NCI-H2171 treated with DMSO at 0.1 percent for 48 hours (cell line): ENCODE data around the gene ZNF750.

Experiments used
- DNase-seq: peaks from one replicate; lab custom pipeline; 2025; lab: John Stamatoyannopoulos, UW

Gene ZNF750

DNA sequence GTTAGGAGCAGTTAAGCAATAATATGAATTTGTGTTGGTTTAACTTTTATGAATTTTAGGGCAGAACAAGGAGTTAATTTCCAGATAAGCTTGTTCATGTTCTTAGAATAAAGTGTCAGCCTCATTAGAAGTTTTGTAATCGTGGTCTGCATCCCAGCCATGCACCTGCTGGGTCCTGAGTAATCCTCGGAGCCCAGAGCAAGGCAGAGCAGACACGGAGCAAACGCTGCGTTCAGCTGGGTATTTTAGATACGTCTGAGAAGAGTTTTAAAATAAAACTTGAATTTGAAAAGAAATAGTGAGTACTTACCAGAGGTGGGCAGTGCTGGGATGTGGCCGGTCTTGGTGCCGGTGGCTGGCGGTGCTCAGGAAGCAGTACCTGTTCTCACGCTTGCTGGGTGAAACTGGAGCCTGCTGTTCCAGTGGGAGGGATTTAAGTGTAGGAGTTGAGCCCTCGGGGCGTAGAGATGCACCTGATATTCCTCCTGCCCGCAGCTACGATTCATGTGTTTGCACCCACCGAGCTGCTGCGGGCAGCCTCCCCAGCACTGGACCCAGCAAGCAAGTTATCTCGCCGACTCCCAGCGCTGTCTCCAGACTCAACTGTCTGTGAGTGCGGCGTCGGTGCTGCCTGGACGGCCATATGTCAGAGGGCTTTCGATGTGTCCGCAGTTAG, at the start of gene ZNF750:
TSS of gene ZNF750 (minus strand) at position 406 of the 676 bp plus-strand sequence. CDS start 7,568 bp downstream, outside the sequence.
- peak; percentile 64 for DNase-seq

DNA sequence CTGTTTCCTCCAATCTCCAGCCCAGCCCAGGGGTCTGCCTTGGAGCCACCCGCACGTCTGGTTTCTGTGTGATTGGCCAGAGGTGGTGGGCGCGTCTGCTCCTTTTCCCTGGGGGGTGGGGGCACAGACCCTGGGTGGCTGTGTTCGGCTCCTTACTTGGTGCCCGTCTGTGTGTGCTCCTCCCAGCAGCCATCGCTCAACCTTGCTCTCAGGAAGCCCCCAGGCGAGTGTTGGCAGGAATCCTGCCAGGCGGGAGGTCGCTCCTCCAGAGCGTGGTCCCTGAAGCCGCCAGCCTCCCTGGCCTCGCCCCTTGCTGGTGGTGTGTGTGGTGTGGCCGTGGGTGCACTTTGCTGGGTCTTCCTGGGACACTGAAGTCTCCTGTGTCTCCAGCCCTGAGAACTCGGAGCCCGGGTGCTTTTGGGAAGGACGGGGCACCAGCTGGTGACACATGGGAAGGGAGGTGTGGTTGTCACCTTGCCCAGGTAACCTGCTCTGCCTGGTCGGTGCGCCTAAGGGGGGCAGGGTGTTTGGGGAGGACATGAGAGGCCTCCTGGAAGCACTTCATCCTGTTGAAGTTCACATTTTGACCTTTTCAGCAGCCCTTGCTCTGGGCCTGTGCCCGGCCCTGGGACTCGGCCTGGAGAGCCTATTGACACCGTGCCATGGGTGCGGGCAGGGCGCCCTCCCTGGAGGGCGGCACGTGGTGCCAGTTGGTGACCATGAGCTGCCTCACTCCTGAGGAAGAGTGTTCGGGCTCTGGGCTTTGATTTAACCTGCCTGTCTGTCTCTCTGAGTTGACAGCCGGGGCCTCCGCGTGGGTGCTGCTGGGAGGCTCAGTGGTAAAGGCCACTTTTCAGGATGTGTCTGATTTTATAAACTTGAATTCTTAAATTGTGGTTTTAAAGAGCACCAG, 49.0 kb upstream of the ZNF750 start:
- no peak for DNase-seq

DNA sequence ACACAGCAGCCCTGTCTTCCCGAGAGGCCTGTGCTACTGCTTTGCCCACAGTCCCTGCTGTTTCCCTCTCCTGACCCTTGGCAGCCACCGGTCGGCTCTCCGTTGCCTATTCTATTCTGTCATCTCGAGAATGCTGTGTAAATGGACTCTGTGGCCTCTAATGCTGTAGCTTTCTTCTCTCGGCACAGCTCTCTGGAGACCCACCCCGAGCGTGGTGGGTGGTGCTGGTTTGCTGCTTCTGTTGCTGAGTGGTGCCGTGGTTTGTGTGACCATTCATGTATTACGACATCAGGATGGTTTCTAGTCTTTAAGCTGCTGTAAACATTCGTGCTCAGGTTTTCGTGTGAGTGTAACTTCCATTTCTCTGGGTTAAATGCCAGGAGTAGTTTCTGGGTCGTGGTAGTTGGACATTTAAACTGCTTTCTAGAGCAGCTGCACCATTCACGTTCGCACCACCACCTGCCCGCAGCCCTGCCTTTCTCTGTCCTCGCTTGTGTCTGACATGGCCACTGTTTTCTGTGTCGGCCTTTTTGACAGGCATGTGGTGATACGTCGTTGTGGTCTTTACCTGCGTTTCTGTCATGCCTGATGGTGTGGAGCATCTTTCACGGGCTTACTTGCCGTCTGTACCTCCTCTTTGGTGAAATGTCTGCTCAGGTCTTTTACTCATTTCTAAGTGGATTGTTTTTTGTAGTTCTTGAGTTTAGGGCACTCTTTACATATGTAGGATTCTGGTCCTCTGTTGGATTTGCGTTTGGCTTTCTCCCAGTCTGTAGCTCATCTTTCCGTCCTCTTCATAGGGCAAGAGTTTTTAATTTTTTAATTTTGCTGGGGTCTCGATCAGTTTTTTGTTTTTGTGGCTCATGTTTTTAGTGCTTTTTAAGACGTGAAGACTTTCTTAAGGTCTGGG, 47.7 kb upstream of the ZNF750 start:
- DNase-seq = no peak

DNA sequence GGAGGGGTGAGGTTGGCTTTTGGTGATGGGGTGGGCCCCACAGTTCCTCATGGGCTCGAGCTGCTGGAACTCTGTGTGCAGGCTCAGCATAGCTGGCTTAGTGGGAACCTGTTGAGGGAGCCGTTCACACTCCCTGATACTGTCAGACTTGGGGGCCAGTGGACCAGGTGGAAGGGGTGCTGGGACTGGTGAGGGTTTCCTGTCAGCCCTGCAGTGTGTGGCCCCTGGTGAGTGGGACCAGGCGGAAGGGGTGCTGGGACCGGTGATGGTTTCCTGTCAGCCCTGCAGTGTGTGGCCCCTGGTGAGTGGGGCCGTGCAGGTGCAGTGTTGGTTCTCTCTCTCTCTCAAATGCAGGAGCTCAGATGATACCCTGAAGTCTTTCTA, 45.1 kb upstream of the ZNF750 start:
- no peak for DNase-seq

DNA sequence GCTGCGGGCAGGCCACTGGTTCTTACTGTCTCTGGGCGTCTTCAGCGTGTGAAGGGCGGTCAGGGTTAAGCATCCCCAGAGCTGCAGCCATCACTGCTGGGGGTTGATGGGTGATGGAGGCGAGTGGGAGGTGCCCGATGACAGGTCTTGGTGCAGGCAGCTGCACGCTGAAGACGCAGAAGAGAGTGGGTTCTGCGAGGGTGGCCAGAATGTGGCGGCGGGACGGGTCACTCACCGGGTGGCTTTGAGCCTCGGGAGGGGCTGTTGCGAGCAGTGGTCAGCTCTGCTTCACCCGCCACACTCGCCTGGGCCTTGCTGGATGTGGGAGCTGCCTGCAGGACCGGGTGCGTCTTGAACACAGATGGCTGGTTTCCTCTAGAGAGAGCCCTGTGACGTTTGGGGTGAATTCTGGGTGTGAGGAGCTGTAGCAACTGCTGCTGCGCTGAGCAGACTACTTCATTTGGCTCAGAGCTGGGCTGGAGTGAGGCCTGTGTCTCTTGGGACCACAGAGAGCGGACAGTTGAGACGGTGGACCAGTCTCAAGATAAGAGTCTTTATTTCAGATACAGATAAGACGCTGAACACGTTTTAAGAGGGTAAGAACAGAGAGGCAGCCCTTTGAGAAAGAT, 44.6 kb upstream of the ZNF750 start:
- DNase-seq = no peak

DNA sequence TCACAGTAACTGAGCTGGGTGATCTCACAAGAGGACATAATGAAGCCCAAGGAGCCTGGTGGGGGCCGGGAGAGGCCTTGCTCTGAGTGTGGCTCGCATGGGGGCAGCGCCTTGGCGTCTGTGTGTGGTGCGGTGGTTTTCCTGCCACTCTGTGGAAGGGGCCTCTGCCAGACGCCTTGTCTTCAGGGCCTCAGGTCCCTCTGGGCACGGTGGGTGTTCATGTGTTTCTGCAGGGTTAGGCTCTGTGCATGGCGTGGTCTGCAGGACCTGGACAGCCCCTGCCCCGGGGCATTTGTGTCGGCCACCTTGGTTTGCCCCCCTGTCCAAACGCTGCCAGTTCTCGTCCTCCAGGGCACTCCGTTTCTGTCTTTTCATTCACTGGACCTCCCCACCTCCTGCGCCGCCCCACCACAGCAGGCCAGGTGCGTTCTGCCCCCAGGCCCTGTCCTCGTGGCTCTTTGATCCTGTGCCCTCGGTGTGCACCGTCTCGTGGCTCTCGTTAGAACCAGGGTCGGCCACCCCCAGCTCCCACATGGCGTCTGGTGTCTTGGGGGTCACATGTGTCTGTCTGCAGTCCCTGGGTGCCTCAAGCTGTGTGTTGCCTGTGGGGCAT, 43.7 kb upstream of the ZNF750 start:
- DNase-seq = no peak

DNA sequence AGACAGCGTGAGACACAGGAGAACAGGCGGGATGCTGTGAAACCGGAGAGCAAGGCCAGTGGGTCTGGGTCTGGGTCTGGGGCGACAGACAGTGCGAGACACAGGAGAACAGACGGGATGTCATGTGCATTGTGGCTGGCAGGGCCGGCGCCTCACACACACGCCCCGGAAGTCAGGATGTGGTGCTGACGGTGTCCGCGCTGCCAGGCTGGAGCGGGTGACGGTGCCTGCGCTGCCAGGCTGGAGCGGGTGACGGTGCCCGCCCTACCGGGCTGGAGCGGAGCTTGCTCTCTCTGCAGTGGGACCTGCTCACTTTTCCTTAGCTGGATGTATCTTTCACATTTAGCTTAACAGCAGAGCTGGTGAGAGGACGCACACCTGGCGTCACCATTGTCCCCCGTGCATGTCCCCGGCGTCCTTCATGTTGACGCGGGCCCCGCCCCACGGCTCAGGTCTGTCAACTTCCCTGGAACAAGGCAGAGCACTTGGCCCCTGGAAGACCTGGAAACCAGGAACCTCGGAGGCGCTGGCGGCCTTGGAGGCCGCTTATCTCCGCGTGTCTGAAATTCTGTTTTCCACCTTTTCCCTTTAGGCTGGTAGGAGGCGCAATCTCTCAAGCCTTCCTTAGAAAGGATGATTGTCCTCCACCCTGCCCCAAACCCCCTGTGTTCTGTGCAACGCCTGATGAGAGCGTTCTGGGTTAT, 43.0 kb upstream of the ZNF750 start:
- DNase-seq = no peak

DNA sequence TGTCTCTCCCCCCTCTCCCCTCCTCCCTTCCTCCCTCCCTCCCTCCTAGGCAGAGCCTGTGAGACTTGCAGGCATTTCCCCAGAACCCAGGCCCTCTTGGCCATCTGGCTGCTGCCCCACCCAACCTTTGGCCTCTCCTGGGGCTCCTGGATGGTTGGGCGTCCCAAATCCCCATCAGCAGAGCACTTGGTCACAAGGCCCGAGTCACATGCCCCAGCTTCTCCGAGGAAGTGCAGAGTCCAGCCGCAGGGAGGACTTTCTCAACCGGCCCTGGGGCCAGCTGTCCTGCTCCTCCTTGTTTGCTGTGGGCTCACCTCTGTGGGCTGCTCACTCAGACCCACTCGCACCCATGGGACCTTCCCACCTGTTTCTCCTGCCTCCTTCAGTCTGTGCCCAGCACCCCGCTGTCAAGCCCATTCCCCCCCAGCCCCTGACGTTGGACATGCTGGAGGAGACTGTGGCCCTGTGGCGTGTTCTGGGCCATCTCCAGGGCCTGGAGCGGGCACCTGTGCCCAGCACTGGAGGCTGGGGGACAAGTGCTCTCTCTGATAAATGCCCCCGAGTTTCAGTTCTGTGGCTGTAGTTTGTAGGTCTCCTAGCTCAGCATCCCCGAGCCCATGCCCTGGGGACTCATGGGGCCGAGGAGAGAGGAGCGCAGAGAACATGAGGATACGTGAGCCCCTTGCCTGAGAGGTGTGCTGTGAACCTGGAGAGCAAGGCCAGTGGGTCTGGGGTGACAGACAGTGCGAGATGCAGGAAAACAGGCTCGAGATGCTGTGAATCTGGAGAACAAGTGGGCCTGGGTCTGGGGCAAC, 42.3 kb upstream of the ZNF750 start:
- no peak for DNase-seq

DNA sequence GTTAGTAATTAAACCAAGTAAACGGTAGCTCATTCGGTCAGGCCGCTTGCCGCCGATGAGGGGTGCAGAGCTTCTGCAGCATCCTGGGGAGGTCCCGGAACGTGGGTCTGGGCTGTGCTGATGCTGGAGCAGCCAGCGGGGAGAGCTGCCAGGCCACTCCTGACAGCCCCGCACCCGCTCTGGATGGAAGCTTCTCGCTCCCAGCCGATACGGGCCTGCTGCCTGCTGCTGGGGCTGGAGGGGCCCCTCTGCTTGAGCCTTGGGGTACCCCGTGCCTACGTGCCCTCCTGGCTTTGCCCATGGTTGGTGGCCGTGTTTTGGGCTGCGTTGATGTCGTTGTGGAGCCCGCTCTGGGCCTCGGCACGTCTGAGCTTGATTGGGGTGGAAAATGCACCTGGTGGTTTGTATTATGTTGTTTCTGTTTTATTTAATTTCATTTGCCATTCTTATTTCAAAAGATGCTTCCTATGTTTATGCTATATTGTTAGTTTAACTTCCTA, 41.6 kb upstream of the ZNF750 start:
- no peak for DNase-seq

DNA sequence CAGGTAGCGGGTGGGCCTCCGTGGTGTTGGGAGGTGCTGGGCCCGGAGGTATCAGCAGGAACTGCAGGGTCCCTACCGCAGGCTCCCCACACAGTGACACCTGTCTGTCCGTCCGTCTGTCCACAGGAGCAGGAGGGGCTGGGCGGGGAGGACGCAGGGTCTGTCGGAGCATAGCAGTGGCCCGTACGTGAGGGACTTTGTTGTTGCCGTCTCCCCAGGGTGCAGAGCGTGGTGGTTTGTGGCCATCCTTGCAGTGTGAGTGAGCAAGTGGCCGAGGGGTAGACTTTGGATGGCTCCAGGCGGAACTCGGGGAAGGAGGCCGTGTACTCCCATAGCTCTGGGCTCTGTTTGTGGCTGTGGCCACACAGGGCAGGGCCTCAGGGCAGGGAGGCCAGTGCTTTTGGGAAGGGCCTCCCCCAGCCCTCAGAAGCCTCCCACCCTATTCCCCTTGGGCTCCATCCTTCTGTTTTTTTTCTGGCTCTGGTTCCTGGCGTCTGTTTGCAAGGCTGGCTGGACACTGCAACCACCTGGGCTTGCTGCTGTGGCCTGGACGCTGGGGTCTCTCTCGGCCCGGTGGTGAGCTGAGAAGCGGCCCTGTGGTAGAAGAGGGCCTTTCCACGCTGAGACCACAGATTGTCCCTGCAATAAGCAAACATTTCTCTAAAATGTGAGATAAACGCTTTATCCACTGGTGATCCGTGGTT, 41.0 kb upstream of the ZNF750 start:
- no peak for DNase-seq

DNA sequence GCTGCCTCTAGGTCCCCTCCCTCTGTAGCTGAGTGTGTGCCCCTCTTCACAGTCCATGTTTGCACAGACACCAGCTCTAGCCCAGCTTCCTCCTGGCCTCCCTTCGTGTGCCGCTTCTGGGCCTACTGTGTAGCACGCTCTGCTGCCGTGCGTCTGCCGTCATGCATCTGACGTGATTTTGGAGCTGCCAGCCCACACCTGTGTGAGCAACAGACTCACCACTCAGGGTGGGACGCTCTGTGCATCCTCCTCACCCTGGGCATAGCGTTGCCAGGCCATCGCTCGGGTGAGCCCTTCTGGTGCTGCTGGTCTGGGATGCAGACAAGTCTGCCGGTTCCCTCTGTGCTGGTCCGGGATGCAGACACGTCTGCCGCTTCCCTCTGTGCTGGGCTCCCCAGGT, 39.4 kb upstream of the ZNF750 start:
- DNase-seq = no peak

DNA sequence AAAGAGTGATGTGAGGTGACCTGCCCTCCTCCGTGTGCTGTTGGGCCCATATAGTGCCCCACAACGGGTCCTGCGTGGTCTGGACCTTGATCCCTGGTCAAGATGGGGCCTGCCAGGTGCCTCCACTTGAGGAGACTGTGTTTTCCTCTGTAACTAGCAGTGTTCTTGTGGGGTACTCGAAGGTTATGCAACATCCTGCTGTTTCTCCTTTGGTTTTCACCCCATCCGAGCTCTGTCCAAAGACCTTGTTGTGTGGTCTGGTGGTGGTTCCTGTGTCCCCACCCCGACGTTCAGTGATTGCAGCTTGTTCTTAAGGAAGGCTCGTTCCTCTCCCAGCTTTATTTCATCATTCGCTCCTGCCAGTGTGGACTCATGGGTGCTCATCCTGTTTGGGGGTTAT, 38.7 kb upstream of the ZNF750 start:
- DNase-seq = no peak

DNA sequence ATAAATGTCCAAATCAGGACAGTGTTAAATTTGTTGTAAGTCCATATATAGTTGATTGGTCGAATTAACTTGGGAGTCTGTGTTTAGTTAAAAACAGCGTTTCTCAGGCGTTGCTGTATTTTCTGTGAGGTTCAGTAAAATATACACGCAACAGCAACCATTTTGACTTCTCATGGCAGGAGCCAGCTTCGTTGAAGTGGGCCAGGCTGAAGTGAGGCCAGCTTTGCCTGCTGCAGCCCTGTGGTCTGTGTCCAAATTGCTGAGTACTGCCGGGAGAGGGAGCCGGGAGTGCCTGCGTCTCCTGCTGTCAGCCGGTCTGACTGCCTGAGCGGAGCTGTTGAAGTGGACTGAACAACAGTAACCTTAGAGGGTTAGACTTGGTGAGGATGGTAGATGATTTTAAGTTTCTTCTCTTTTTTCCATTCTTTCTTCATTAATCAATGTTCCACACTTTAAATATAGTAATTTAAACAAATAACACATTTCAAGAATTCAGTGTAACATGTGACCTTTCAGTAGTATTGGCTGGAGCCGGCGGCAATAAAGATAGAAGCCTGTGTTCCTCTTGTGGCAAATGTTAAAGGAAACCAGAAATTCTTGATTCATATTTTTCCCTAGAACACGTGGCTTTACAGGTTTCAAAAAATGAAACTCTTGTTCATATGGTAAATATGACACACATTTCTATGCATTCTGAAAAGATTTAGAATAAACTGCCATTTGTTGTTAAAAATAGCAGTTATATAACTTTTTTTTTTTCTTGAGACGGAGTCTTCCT, 37.0 kb upstream of the ZNF750 start:
- peak; percentile 8 for DNase-seq

DNA sequence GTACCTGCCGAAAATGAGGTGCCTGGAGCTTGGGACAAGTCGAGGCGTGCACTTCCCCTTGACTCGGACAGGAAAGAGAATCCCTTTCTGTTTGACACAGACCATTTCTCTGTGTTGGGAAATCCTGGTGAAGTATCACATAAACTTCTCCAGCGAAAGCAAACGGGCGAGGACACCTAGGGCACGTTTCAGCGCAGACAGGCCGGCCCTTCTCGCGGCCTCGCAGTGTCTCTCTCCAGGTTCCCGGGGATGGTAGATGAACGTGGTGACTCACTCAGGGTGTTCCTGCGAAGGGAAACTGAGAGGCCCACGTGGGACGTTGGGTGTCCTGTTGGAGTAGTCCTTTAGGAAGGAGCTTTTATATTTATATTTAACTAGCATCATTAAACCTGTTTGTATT, 36.3 kb upstream of the ZNF750 start:
- DNase-seq = no peak

DNA sequence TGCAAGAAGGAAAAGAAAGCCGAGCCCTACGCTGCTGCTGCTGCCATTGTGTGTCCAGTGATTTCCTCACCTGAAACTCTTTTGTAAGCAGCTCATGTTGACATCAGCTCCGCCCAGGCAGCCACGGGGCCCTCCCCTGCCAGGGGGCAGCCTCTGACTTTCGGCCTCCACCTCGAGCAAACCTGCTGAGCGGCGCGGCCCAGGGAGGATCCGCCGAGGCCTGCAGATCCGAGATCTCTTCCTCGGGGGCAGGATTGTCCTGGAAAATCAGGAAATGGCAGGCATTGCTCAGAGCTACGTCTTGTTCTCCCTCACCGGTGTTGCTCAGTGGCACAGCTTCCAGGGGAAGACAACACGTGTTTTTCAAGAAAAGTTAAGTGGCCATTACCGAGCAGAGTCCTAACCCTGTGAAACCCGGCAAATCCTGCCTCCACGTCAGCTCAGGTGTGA, 35.6 kb upstream of the ZNF750 start:
- DNase-seq = no peak

DNA sequence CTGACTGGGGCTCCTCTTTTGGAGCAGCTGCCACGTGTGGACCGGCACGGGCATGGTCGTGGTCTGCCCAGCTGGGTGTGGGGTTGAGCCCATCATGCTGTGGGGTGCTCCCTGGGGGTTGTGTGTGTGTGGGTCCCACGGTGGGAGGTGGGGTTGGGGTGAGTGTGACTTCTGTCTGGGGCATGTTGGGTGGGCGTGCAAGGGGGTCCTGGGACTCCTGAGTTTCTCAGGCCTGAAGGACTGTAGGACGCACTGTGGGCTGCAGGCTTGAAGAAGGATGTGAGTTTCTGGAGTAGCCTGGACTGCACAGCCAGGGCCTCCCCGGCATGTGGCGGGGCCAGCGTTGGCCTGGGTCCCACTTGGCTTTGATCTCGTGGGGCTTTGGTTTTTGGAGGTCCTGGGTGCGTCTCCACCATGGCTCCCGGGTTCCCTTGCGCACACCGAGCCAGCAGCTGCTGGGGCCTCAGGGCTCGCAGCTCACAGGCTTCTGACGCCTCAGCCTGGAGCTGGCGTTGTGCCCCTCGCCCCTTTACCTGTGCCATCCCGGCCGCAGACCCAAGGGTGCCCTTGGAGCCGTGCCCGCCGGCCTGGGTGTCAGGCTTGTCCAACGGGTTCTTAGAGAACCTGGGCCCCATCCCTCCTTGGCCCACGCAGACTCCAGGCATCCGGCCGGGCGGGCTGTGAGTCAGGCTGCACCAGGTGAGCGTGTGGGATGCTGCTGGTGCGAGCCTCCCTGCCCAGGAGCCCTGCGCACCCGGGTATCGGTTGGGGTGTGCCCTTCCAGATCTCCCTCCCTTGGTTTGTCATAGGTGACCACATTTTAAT, 34.4 kb upstream of the ZNF750 start:
- no peak for DNase-seq

DNA sequence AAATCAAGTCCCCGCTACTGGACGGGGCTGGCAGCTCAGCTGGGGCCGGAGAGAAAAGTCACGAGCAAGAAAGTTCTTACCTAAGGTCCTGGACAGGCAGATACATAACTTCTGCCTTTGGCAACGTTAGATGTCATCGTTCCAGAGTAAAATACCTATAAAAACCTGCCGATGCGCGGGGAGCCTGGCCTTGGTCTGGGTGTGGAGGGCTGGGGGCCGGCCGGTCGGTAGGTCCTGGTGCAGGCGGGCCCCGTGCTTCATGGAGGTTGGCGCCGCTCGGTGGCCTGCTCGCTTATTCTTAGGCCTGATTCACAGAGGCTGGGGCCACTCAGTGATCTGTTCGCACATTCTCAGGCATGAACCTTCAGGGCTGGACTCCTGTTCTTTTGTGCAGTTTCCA, 33.7 kb upstream of the ZNF750 start:
- DNase-seq = no peak
